H1 (cell line): ENCODE results near the gene FASTKD3. TPM values are rescaled to one million over a fixed set of nuclear protein-coding genes. Genes with fewer than 3 reads are reported as not detected.

ENCODE experiments used
- CTCF ChIA-PET: fragments of 300-600 bp; sonication (Branson Sonifier 250); formaldehyde crosslinking; loops from one replicate; lab custom pipeline; 2021; ENCODE audit not compliant: partially characterized antibody; lab: Charles Lee
- POLR2A ChIA-PET: fragments of 300-600 bp; sonication (Branson Sonifier 250); formaldehyde crosslinking; loops from one replicate; lab custom pipeline; 2021; ENCODE audit warnings: inconsistent platforms; ENCODE audit not compliant: partially characterized antibody; lab: Charles Lee
- DNase-seq, 2 experiments: peaks; one replicate each; pipeline versions ENCODE4 v3.0.0 to v3.0.0-alpha.2; 2010 to 2022; ENCODE audit warnings: low spot score in 2 of 2, low read depth in 1 of 2, mixed read lengths in 1 of 2
- FAIRE-seq: peaks from 2 replicates; lab custom pipeline; 2011; peaks lifted over from hg19 to GRCh38; lab: Jason Lieb, UNC
- H2AFZ ChIP-seq: 2 replicates; pipeline ENCODE4 v1.8.1; 2012; ENCODE audit warnings: low read length, inconsistent platforms
- H2AK5ac ChIP-seq: 2 replicates; pipeline ENCODE4 v1.6.1; 2013; ENCODE audit warnings: low read depth, low read length
- H2BK120ac ChIP-seq: replicated peaks from 2 replicates; pipeline ENCODE3; 2013; ENCODE audit warnings: low read depth, low read length, inconsistent platforms
- H2BK12ac ChIP-seq: 2 replicates; pipeline ENCODE4 v1.6.1; 2013; ENCODE audit warnings: low read depth, low read length
- H2BK15ac ChIP-seq: 2 replicates; pipeline ENCODE4 v1.6.1; 2013; ENCODE audit warnings: low read length
- H2BK20ac ChIP-seq: 2 replicates; pipeline ENCODE4 v1.6.1; 2013; ENCODE audit warnings: low read length
- H2BK5ac ChIP-seq: 2 replicates; pipeline ENCODE4 v1.6.1; 2013; ENCODE audit warnings: low read depth, low read length
- H3K14ac ChIP-seq: 2 replicates; pipeline ENCODE4 v1.6.1; 2013; ENCODE audit warnings: inconsistent platforms; ENCODE audit not compliant: insufficient read length
- H3K18ac ChIP-seq: 2 replicates; pipeline ENCODE4 v1.6.1; 2013; ENCODE audit warnings: low read length; ENCODE audit errors: extremely low read depth
- H3K23ac ChIP-seq: 2 replicates; pipeline ENCODE4 v1.6.1; 2013; ENCODE audit warnings: inconsistent platforms; ENCODE audit not compliant: insufficient read length
- H3K23me2 ChIP-seq: 2 replicates; pipeline ENCODE4 v1.6.1; 2013; ENCODE audit warnings: low read depth, low read length
- H3K27ac ChIP-seq: 2 replicates; pipeline ENCODE4 v1.6.1; 2011; ENCODE audit warnings: low read depth, low read length, inconsistent platforms
- H3K27me3 ChIP-seq, 4 experiments: replicated peaks in 1 of 4; 1 replicate in 1 of 4; 2 replicates in 3 of 4; pipeline versions ENCODE4 v1.6.1 to v1.8.1; 2011 to 2013; ENCODE audit warnings: low read length in 3 of 4, mild to moderate bottlenecking in 3 of 4, inconsistent platforms in 2 of 4, mixed read lengths in 2 of 4, moderate library complexity in 1 of 4; ENCODE audit not compliant: control insufficient read depth in 3 of 4, insufficient read depth in 3 of 4; ENCODE audit errors: extremely low read depth in 1 of 4
- H3K36me3 ChIP-seq, 4 experiments: 2 replicates each; pipeline versions ENCODE4 v1.6.1 to v1.8.1; 2011 to 2013; ENCODE audit warnings: mild to moderate bottlenecking in 4 of 4, low read length in 3 of 4, moderate library complexity in 2 of 4, control low read depth in 1 of 4, inconsistent platforms in 1 of 4; ENCODE audit not compliant: insufficient read depth in 4 of 4, control insufficient read depth in 2 of 4
- H3K4ac ChIP-seq: replicated peaks from 2 replicates; pipeline ENCODE3; 2013; ENCODE audit warnings: low read length, low read depth, mixed read lengths, inconsistent platforms; ENCODE audit not compliant: insufficient read length
- H3K4me1 ChIP-seq, 4 experiments: replicated peaks in 1 of 4; 1 replicate in 1 of 4; 2 replicates in 3 of 4; pipeline versions ENCODE4 v1.6.1 to v1.8.1; 2011 to 2013; ENCODE audit warnings: low read length in 3 of 4, inconsistent platforms in 2 of 4, mixed read lengths in 1 of 4; ENCODE audit not compliant: insufficient read depth in 4 of 4, control insufficient read depth in 3 of 4
- H3K4me2 ChIP-seq, 2 experiments: 2 replicates each; pipeline versions ENCODE4 v1.6.1 to v1.8.1; 2011 to 2013; ENCODE audit warnings: low read depth in 2 of 2, low read length in 2 of 2, control low read depth in 1 of 2, inconsistent platforms in 1 of 2, mild to moderate bottlenecking in 1 of 2; ENCODE audit not compliant: insufficient read depth in 1 of 2
- H3K4me3 ChIP-seq, 4 experiments: fragments of 200-600, 300-600 bp in 1 of 4; sonication (generic), shearing (Covaris generic), sonication (Bioruptor Twin) in 1 of 4; 2 replicates each; pipeline versions ENCODE4 v1.5.1 to v1.8.1; 2011 to 2016; ENCODE audit warnings: low read length in 4 of 4, low read depth in 3 of 4, control low read depth in 2 of 4, inconsistent platforms in 2 of 4, mild to moderate bottlenecking in 2 of 4, mixed read lengths in 1 of 4, moderate library complexity in 1 of 4; ENCODE audit not compliant: insufficient read depth in 2 of 4; ENCODE audit errors: extremely low read depth in 1 of 4
- H3K56ac ChIP-seq: replicated peaks from 2 replicates; pipeline ENCODE3; 2013; ENCODE audit warnings: low read depth, mild to moderate bottlenecking, mixed read lengths, low read length, inconsistent platforms; ENCODE audit not compliant: insufficient read length
- H3K79me1 ChIP-seq: 2 replicates; pipeline ENCODE4 v1.6.1; 2013; ENCODE audit warnings: low read depth, low read length, control low read depth
- H3K79me2 ChIP-seq, 2 experiments: 2 replicates each; pipeline versions ENCODE4 v1.6.1 to v1.8.1; 2012 to 2013; ENCODE audit warnings: low read length in 2 of 2, mild to moderate bottlenecking in 2 of 2, inconsistent platforms in 1 of 2; ENCODE audit not compliant: insufficient read depth in 2 of 2, control insufficient read depth in 1 of 2
- H3K9ac ChIP-seq, 4 experiments: replicated peaks in 1 of 4; 1 replicate in 1 of 4; 2 replicates in 3 of 4; pipeline versions ENCODE4 v1.6.1 to v1.8.1; 2011 to 2013; ENCODE audit warnings: low read depth in 3 of 4, low read length in 3 of 4, control low read depth in 2 of 4, mild to moderate bottlenecking in 2 of 4, moderate library complexity in 2 of 4, inconsistent platforms in 1 of 4; ENCODE audit errors: extremely low read depth in 1 of 4
- H3K9me3 ChIP-seq, 2 experiments: 2 replicates each; pipeline versions ENCODE4 v1.6.1 to v1.8.1; 2012 to 2013; ENCODE audit warnings: mild to moderate bottlenecking in 2 of 2, moderate library complexity in 2 of 2, control low read depth in 1 of 2, inconsistent platforms in 1 of 2, low read depth in 1 of 2, low read length in 1 of 2, mixed read lengths in 1 of 2; ENCODE audit not compliant: insufficient read depth in 2 of 2
- H4K20me1 ChIP-seq, 2 experiments: replicated peaks in 1 of 2; 2 replicates each; pipeline versions ENCODE3 to v1.8.1; 2011 to 2013; ENCODE audit warnings: inconsistent platforms in 2 of 2, low read length in 2 of 2, mild to moderate bottlenecking in 1 of 2; ENCODE audit not compliant: insufficient read depth in 2 of 2, control insufficient read depth in 1 of 2
- H4K5ac ChIP-seq: 2 replicates; pipeline ENCODE4 v1.6.1; 2013; ENCODE audit warnings: low read length, low read depth, mixed read lengths, inconsistent platforms; ENCODE audit not compliant: insufficient read length
- H4K8ac ChIP-seq: 2 replicates; pipeline ENCODE4 v1.8.0; 2013; ENCODE audit warnings: mild to moderate bottlenecking, moderate library complexity, low read length, inconsistent platforms; ENCODE audit not compliant: insufficient read depth; ENCODE audit errors: extremely low read depth
- H4K91ac ChIP-seq: replicated peaks from 2 replicates; pipeline ENCODE3; 2013; ENCODE audit warnings: low read length, mixed read lengths, inconsistent platforms; ENCODE audit not compliant: insufficient read length
- ASH2L ChIP-seq: fragments of 200-600, 300-600 bp; sonication (generic); IDR thresholded peaks from one replicate; pipeline ENCODE4 v1.7.1; 2017; ENCODE audit warnings: low read length
- CBX5 ChIP-seq: fragments of 300-800, 300-1000 bp; sonication (generic); IDR thresholded peaks from 2 replicates; pipeline ENCODE4 v1.7.1; 2016; ENCODE audit warnings: antibody characterized with exemption, low read length, low read depth
- GTF2F1 ChIP-seq: IDR thresholded peaks from 2 replicates; pipeline ENCODE4 v1.6.1; 2012; ENCODE audit warnings: low read depth, low read length, improper control_type of control experiment, borderline replicate concordance
- JUN ChIP-seq: IDR thresholded peaks from 2 replicates; pipeline ENCODE4 v1.6.1; 2011; ENCODE audit warnings: low read depth, mild to moderate bottlenecking, improper control_type of control experiment, low read length
- SIRT6 ChIP-seq: IDR thresholded peaks from one replicate; pipeline ENCODE4 v1.7.1; 2012; ENCODE audit warnings: low read length, inconsistent platforms
- WGBS, 2 experiments: shearing (Covaris generic) in 1 of 2; methylation state at CpG; one replicate each; pipeline versions ENCODE4 v1.1.6 to v1.1.7; 2013 to 2015; ENCODE audit warnings: low lambda C conversion rate in 2 of 2, mixed read lengths in 2 of 2, inconsistent platforms in 1 of 2, low coverage in 1 of 2, missing lambda C conversion rate in 1 of 2; ENCODE audit not compliant: insufficient replicate concordance in 2 of 2, insufficient coverage in 1 of 2, insufficient read length in 1 of 2; ENCODE audit errors: extremely low coverage in 1 of 2, missing lambda C conversion rate in 1 of 2; 5-methylcytosine and 5-hydroxymethylcytosine counted together
- polyA plus RNA-seq, 7 experiments: library from polyadenylated mRNA; depleted of rRNA in 3 of 7; stranded (reverse) in 5 of 7; unstranded in 2 of 7; fragments of >200 nt in 5 of 7; fragments of 200-250 nt in 2 of 7; gene quantifications; 1 replicate in 5 of 7; 2 replicates in 1 of 7; 4 replicates in 1 of 7; pipeline versions ENCODE4 v1.2.1 to v1.2.3, GENCODE V29; 2011 to 2013; ENCODE audit warnings: missing spikeins in 2 of 7, mixed read lengths in 2 of 7
- total RNA-seq: library from RNA; stranded (reverse); fragmentation: NEBNext Ultra II Directional; extraction: Animal tissue kit (Norgen Biotek cat#: 25700); gene quantifications from 2 replicates; pipeline ENCODE4 v1.2.1, GENCODE V29; 2021
- TF ChIP-seq, protein P1 (sequence below), 3 experiments: IDR thresholded peaks; 1 replicate in 2 of 3; 2 replicates in 1 of 3; pipeline versions ENCODE4 v1.5.1 to v1.6.1; 2011; ENCODE audit warnings: low read length in 3 of 3, mild to moderate bottlenecking in 3 of 3, inconsistent platforms in 2 of 3, low read depth in 1 of 3, moderate library complexity in 1 of 3; ENCODE audit not compliant: insufficient read depth in 1 of 3; ENCODE audit errors: control extremely low read depth in 1 of 3
- TF ChIP-seq, protein P2 (sequence below): IDR thresholded peaks from 2 replicates; pipeline ENCODE4 v1.6.1; 2012; ENCODE audit warnings: low read length, inconsistent platforms

FASTKD3 gene
- total and polyA plus RNA-seq, 2 of the 8 experiments (the other 6 are each of a cell fraction or from before 2014, with no cell fraction given), result 5.6 to 7.6 TPM

DNA sequence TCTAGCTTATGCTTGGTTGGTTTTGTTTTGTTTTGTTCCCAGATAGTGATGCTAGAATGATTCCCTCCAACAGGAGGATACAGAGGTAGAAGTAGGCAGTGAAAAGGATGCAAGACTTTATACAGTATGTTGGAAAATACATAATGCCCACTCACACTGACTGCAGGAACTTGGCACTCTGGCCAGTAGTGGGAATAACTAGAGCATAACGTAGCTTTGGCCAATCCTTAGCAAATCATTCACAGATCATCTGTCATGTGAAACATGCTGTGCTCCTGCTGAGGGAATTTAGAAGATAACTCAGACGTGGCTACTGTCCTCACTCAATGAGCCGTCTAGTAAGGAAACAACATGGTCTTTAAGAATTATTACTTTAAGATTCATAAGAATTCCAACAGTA lies 31.4 kb downstream of the FASTKD3 start:
- Histone ChIP-seq H3K9me3 (no peaks in the 10 kb centered on the region), H3K18ac (no peak overlapping the region), H4K91ac (no peak overlapping the region), H3K4me2 (no peak overlapping the region), H2AFZ (no peak overlapping the region), H2BK5ac (no peak overlapping the region), H3K56ac (no peak overlapping the region), H4K5ac (no peak overlapping the region), H3K23me2 (no peaks in the 10 kb centered on the region), H2BK15ac (no peak overlapping the region), H2BK20ac (no peak overlapping the region), H3K36me3 (no peaks in the 10 kb centered on the region), H3K4me3 (no peak overlapping the region), H2BK12ac (no peak overlapping the region), H4K20me1 (no peaks in the 10 kb centered on the region), H2AK5ac (no peak overlapping the region), H3K27ac (no peak overlapping the region), H4K8ac (no peak overlapping the region), H3K9ac (no peak overlapping the region), H3K27me3 (no peaks in the 10 kb centered on the region), H3K79me2 (no peaks in the 10 kb centered on the region), H3K23ac (no peak overlapping the region), H3K4me1 (no peaks in the 10 kb centered on the region), H3K14ac (no peak overlapping the region), H3K4ac (no peak overlapping the region), H3K79me1 (no peaks in the 10 kb centered on the region), H2BK120ac (no peak overlapping the region)
- 84% methylated on average over 3 of the region's 3 CpGs; no CpG with 5 or more reads in 1 of the 2 experiments for WGBS, 2 experiments
- DNase-seq (no peak), FAIRE-seq (no peak)
- TF ChIP-seq, protein P1, sequence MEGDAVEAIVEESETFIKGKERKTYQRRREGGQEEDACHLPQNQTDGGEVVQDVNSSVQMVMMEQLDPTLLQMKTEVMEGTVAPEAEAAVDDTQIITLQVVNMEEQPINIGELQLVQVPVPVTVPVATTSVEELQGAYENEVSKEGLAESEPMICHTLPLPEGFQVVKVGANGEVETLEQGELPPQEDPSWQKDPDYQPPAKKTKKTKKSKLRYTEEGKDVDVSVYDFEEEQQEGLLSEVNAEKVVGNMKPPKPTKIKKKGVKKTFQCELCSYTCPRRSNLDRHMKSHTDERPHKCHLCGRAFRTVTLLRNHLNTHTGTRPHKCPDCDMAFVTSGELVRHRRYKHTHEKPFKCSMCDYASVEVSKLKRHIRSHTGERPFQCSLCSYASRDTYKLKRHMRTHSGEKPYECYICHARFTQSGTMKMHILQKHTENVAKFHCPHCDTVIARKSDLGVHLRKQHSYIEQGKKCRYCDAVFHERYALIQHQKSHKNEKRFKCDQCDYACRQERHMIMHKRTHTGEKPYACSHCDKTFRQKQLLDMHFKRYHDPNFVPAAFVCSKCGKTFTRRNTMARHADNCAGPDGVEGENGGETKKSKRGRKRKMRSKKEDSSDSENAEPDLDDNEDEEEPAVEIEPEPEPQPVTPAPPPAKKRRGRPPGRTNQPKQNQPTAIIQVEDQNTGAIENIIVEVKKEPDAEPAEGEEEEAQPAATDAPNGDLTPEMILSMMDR (IDR thresholded peaks at IDR 0.05; ENCODE audit: control extremely low read depth in 1 of 3, insufficient read depth in 1 of 3, low read depth in 1 of 3, low read length in 3 of 3), result no peak
- TF ChIP-seq, protein P2, sequence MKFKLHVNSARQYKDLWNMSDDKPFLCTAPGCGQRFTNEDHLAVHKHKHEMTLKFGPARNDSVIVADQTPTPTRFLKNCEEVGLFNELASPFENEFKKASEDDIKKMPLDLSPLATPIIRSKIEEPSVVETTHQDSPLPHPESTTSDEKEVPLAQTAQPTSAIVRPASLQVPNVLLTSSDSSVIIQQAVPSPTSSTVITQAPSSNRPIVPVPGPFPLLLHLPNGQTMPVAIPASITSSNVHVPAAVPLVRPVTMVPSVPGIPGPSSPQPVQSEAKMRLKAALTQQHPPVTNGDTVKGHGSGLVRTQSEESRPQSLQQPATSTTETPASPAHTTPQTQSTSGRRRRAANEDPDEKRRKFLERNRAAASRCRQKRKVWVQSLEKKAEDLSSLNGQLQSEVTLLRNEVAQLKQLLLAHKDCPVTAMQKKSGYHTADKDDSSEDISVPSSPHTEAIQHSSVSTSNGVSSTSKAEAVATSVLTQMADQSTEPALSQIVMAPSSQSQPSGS, result no peak
- TF ChIP-seq JUN (no peak), ASH2L (no peak), CBX5 (no peak), GTF2F1 (no peak), SIRT6 (no peak)
- POLR2A ChIA-PET, result interaction anchor here (0.8 to 1.2 kb wide), 2 partner anchors 8 to 10 kb away, joined by 3 read pairs; no protein-coding TSS in a partner anchor
- CTCF ChIA-PET, result interaction anchor here (0.7 to 3.4 kb wide), 7 partner anchors 10 to 1018 kb away, joined by 3 to 12 read pairs (median 4); no protein-coding TSS in a partner anchor
